HG02610 (cell line): Measurements from ENCODE around the gene CACNA1E.

ENCODE experiments used
- ATAC-seq: cut with Tn5 transposase; IDR thresholded peaks from one replicate; pipeline ENCODE4 v1.9.1; 2021; ENCODE audit warnings: mild to moderate bottlenecking, moderate library complexity; ENCODE audit not compliant: unreplicated experiment

CACNA1E gene

DNA sequence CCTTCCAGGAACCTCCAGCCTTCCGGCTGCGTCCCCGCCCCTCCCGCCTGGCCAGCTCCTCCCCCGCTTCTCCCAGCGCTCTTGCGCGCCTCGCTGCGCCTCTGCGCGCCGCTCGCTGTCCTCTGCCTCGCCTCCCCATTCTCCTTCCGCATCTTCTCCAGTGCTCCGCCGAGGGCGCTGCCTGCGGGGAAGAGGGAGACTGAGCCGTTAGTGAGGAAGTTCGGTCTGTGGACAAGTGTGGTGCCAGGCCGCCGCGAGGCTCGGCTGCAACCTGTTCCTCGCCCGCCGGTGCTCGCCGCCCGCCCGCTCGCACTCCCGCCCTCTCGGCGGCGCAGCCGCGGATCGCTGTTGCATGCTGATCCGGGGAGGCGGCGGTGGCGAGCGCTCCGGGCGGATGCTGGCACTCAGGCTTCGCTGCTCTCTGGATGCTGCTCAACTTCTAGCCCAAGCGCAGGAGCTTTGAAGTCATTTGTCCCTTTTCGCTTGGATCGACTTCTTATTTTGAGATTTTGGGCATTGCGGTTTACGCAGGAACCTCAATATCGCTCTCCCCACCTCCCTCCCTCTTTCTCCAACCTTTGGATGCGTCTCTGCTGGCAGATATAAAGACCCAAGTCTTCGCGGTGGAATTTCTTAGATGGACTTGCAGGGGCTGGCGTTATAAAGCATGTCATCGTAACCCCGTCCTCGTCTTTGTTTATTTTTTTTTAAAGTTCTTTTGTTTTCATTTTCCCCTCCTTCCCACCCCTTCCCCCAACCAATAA lies 614 bp upstream of the CACNA1E start:
- ATAC-seq, result peak; percentile 48

- ATAC-seq, result no peak
These were observed 1.5 kb downstream of the CACNA1E start for GRCh38 chr1:181484821-181485220.

- ATAC-seq, result peak; percentile 43
These were observed 2.2 kb downstream of the CACNA1E start for GRCh38 chr1:181485287-181486097.

DNA sequence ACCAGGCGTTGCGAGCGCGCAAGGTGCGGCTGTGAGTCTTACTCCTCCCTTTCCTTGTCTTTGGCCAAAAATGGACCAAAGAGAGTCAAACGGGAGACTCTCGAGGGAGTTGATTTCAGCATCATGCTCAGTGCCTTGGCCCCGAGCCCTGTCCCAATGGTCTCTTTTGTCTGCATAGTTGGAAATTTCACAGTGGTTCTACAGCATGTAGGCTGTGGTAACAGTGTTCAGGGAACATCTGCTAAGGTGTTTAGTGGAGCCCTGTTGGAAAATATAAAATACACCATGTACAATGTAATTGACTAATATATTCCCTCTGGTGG lies 2.7 kb downstream of the CACNA1E start:
- ATAC-seq, result no peak

DNA sequence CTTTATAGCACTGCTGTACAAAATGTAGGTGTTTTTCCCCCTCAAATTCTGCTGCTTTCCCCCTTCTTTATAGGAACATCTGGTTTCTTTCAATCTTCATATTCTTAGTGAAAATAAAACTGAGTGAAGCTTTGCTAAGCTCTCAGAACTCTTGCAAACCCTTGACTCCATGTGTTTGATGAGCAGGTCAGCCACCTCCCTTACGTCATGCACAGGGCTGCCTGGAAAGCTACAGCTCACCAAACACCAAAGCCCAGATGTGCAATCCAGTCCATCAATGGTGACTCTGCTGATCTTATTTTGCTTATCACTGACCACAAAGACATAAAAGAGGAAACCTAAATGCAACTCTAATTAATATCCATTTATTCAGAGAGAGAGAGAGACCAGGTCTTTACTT lies 5.5 kb downstream of the CACNA1E start:
- ATAC-seq, result no peak

- no peak for ATAC-seq
These were observed 7.0 kb downstream of the CACNA1E start for GRCh38 chr1:181490276-181490675.

GRCh38 chr1:181490740-181491712 lies 7.7 kb downstream of the CACNA1E start:
- ATAC-seq, result no peak

DNA sequence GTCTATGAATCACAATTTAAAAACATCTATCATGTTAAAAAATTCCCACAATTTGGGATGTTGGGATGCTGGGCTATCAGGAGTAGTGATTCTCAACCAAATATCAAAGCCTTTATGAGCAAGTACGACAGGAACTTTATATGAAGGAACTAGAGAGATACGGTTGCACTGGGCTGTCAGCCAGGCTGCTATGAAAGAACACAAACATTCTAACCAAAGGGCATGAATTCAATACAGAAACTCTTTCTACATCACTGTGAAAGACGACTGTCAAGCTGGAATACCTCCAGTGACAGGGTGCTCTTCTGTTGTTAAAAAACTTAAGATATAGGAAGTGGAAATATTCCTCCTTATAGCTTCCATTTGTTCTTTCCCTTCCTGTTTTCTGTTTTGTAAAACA lies 9.8 kb downstream of the CACNA1E start:
- ATAC-seq, result no peak

- ATAC-seq, result no peak
These were observed 10.6 kb downstream of the CACNA1E start for GRCh38 chr1:181493885-181494284.

GRCh38 chr1:181496759-181497158 lies 13.4 kb downstream of the CACNA1E start:
- no peak for ATAC-seq

DNA sequence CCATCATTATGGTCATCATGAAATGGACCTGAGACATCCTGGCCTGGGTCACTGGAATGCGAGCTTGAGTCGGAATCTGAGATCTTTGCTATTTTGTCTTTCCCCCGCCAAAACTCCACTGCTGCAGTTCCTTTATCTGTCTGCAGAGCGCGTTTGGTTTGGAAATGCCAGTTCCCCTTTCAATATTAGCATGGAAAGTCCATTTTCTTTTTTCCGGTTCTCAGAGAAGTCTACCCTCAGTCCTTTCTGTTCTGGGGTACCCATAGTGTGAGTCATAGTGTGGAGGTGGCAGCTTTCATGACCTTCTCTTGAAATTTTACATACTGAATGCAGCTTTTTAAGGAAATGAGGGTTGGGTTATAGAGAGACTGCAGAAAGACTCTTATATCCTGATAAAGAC lies 14.6 kb downstream of the CACNA1E start:
- no peak for ATAC-seq

DNA sequence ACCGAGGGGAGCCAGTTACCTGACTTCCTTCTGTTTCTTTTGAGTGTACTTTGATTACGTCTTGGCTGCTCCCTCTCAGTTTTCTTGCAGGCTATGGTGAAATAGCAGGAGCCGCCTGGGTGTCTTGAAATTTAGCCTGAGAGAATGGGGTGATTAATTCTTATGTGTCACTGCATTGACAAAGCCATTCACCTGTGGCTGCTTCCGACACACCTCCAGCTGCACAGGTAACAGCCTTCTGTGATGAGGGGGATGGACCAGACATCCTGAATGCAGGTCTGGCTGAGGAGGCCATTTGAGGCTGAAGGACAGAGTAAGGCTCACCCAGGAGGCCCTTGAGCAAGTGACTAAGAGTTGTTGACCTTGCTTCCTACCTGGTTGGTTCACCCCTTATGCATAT lies 16.5 kb downstream of the CACNA1E start:
- no peak for ATAC-seq

- ATAC-seq, result no peak
These were observed 17.3 kb downstream of the CACNA1E start for GRCh38 chr1:181500636-181501035.

- ATAC-seq, result no peak
These were observed 18.3 kb downstream of the CACNA1E start for GRCh38 chr1:181501612-181502011.

- no peak for ATAC-seq
These were observed 20.0 kb downstream of the CACNA1E start for GRCh38 chr1:181503171-181503810.

GRCh38 chr1:181504399-181504842 lies 21.1 kb downstream of the CACNA1E start:
- peak; percentile 22 for ATAC-seq

- ATAC-seq, result no peak
These were observed 23.4 kb downstream of the CACNA1E start for GRCh38 chr1:181506563-181507353.

DNA sequence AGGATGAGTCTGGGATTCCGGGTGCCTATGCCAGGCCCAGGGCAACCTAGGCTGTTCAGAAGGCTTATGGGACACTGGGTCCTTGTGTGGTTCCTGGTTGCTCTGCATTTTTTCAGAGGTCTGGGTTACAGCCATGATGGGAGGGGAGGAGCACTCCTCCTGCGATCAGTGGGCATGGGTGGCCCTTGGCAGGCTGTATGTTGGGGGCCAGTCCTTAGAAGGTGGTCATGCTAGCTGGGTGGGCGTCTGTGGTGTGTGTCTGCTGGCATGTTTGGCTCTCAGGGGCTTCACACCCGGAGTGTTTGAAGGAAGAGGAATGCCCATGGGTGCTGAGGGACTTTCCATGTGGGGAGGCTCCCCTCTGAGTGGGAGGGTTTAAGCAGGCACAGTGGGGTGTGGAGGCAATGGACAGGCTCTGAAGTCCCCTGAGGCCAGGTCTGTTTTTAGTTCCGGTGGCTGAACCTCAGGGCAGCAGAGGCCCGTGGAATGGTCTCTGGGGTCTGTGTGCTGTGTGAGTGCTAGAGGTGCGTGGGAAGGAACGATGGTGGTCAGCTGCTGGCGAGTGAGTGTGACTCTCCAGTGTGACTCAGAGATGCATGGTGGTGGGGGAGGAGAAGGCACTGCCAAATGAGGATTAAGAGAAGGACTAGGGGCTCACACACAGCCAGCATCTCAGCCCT lies 25.3 kb downstream of the CACNA1E start:
- ATAC-seq, result peak; percentile 46

DNA sequence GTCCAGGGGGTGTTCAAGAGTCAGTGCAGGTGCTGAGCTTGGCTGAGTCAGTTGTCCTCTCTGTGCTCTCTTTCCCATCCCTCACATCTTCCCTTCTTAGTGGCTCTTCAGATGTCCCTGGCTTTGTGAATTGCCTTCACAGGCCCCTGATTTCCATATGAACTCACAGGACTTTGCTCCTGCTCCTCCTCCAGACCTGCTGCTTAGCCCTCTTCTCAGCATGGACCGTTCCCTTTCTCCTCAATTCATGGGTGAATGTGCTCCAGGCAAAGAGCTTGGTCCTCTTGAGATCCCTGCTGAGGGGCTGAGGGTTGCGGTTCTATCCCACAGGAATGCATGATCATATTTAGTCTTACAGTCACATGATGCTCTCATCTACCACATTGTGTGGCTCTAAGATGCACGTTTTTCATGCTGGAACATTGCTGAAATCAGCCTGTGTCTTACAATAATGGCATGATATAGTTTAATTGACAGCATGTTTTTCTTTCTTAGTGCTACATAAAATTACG lies 30.5 kb downstream of the CACNA1E start:
- ATAC-seq, result no peak
